ENCODE results near the gene CTNNA2.

The CTNNA2 gene

GRCh38 chr2:79776461-79776860 is 263.6 kb downstream of the CTNNA2 start:
- TF ChIP-seq, protein P1, sequence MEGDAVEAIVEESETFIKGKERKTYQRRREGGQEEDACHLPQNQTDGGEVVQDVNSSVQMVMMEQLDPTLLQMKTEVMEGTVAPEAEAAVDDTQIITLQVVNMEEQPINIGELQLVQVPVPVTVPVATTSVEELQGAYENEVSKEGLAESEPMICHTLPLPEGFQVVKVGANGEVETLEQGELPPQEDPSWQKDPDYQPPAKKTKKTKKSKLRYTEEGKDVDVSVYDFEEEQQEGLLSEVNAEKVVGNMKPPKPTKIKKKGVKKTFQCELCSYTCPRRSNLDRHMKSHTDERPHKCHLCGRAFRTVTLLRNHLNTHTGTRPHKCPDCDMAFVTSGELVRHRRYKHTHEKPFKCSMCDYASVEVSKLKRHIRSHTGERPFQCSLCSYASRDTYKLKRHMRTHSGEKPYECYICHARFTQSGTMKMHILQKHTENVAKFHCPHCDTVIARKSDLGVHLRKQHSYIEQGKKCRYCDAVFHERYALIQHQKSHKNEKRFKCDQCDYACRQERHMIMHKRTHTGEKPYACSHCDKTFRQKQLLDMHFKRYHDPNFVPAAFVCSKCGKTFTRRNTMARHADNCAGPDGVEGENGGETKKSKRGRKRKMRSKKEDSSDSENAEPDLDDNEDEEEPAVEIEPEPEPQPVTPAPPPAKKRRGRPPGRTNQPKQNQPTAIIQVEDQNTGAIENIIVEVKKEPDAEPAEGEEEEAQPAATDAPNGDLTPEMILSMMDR (IDR thresholded peaks at IDR 0.05), result no peak
- TF ChIP-seq ZFX (IDR thresholded peaks at IDR 0.05; ENCODE audit: borderline replicate concordance), result no peak
- no peak overlapping the region for H3K27ac ChIP-seq

GRCh38 chr2:79780781-79781180 is 267.9 kb downstream of the CTNNA2 start:
- TF ChIP-seq ZFX (IDR thresholded peaks at IDR 0.05; ENCODE audit: borderline replicate concordance), result no peak
- TF ChIP-seq, protein P1 (IDR thresholded peaks at IDR 0.05), result no peak
- H3K27ac ChIP-seq, result no peak overlapping the region

- H3K27ac ChIP-seq, result no peak overlapping the region
- TF ChIP-seq ZFX (IDR thresholded peaks at IDR 0.05; ENCODE audit: borderline replicate concordance), result no peak
- TF ChIP-seq, protein P1 (IDR thresholded peaks at IDR 0.05), result no peak
These were observed 270.0 kb downstream of the CTNNA2 start for GRCh38 chr2:79782576-79783452.

- peak overlapping the region; percentile 58 for H3K27ac ChIP-seq
- TF ChIP-seq, protein P1 (IDR thresholded peaks at IDR 0.05), result no peak
- TF ChIP-seq ZFX (IDR thresholded peaks at IDR 0.05; ENCODE audit: borderline replicate concordance), result no peak
These were observed 276.3 kb downstream of the CTNNA2 start for GRCh38 chr2:79788952-79789651.

- TF ChIP-seq, protein P1 (IDR thresholded peaks at IDR 0.05), result no peak
- no peak for TF ChIP-seq ZFX (IDR thresholded peaks at IDR 0.05; ENCODE audit: borderline replicate concordance)
- peak overlapping the region; percentile 58 for H3K27ac ChIP-seq
These were observed 277.0 kb downstream of the CTNNA2 start for GRCh38 chr2:79789811-79790210.

- TF ChIP-seq, protein P1 (IDR thresholded peaks at IDR 0.05), result no peak
- TF ChIP-seq ZFX (IDR thresholded peaks at IDR 0.05; ENCODE audit: borderline replicate concordance), result no peak
- peak overlapping the region; percentile 63 for H3K27ac ChIP-seq
These were observed 279.2 kb downstream of the CTNNA2 start for GRCh38 chr2:79792090-79792489.

DNA sequence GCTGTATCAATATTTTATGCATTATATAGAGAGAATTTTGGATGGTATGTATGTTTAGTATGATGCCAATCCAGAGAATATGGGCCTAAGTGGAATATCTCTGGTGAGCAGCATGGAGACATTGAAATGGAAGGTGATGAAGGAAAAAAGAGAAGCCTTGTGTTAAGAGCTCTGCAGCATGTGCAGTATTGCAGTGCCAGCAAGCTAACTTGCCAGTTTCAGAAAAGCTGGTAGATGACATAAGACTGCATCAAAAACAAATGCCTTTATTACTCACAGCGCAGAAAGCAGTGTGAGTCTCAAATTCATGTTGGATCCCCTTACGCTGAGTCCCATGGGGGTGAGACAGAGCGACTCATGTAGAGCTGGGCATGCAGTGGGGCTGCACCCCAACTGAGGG is 280.2 kb downstream of the CTNNA2 start:
- no peak for TF ChIP-seq ZFX (IDR thresholded peaks at IDR 0.05; ENCODE audit: borderline replicate concordance)
- TF ChIP-seq, protein P1 (IDR thresholded peaks at IDR 0.05), result no peak
- no peak overlapping the region; the same call in 1 of the 2 replicates for H3K27ac ChIP-seq

All from 22Rv1 (cell line).